Panc1 (cell line): ENCODE results near the gene LILRB4. TPM values are rescaled to one million over a fixed set of nuclear protein-coding genes. Genes with fewer than 3 reads are reported as not detected.
A peak's percentile ranks its signal among the peaks of the same experiment; 100 is the strongest.

Experiments
- ATAC-seq: fragments of 200-7000 bp; cut with Tn5 transposase; 2 replicates; pipeline ENCODE4 v1.9.1; 2020; ENCODE audit warnings: mild to moderate bottlenecking, moderate library complexity
- BruUV-seq: library from RNA; stranded (reverse); fragments of 400-500 nt; replicated peaks from 2 replicates; lab custom pipeline; 2021; lab: Mats Ljungman, UMichigan
- CTCF ChIA-PET: fragments of 300-600 bp; sonication (Branson Sonifier 250); formaldehyde crosslinking; loops from one replicate; lab custom pipeline; 2022; ENCODE audit warnings: antibody characterized with exemption; lab: Charles Lee
- POLR2A ChIA-PET: fragments of 300-600 bp; sonication (Branson Sonifier 250); formaldehyde crosslinking; loops from one replicate; lab custom pipeline; 2022; ENCODE audit warnings: antibody characterized with exemption; lab: Charles Lee
- DNase-seq: peaks from one replicate; pipeline ENCODE4 v3.0.0-alpha.2; 2010; ENCODE audit warnings: low read depth, low spot score
- H3K27ac ChIP-seq: 2 replicates; pipeline ENCODE4 v1.5.1; 2011; ENCODE audit warnings: mild to moderate bottlenecking, low read length, inconsistent platforms
- H3K27me3 ChIP-seq: fragments of 200-500 bp; sonication (Bioruptor generic); 2 replicates; pipeline ENCODE4 v1.6.0; 2014; ENCODE audit warnings: low read length, inconsistent platforms; ENCODE audit not compliant: control insufficient read depth, insufficient read depth
- H3K36me3 ChIP-seq: fragments of 200-500 bp; sonication (Bioruptor generic); 2 replicates; pipeline ENCODE4 v1.5.1; 2014; ENCODE audit warnings: inconsistent platforms, mild to moderate bottlenecking, low read length, moderate library complexity; ENCODE audit not compliant: control insufficient read depth, insufficient read depth
- H3K4me1 ChIP-seq: 2 replicates; pipeline ENCODE4 v1.5.1; 2011; ENCODE audit warnings: inconsistent platforms, mild to moderate bottlenecking, low read length, moderate library complexity; ENCODE audit not compliant: control insufficient read depth, insufficient read depth
- H3K4me3 ChIP-seq, 2 experiments: 2 replicates each; pipeline ENCODE4 v1.5.1; 2011 to 2012; ENCODE audit warnings: low read depth in 2 of 2, low read length in 2 of 2, mild to moderate bottlenecking in 2 of 2, inconsistent platforms in 1 of 2, moderate library complexity in 1 of 2
- H3K9me3 ChIP-seq: fragments of 200-500 bp; sonication (Bioruptor generic); 2 replicates; pipeline ENCODE4 v1.5.1; 2014; ENCODE audit warnings: low read depth, mild to moderate bottlenecking, inconsistent platforms, low read length, moderate library complexity; ENCODE audit not compliant: control insufficient read depth, insufficient read depth
- POLR2AphosphoS5 ChIP-seq: IDR thresholded peaks from 2 replicates; pipeline ENCODE4 v1.6.1; 2012; ENCODE audit warnings: mild to moderate bottlenecking, low read depth, low read length, moderate library complexity
- SIN3A ChIP-seq: IDR thresholded peaks from 2 replicates; pipeline ENCODE4 v1.6.1; 2012; ENCODE audit warnings: low read depth, mild to moderate bottlenecking, low read length, moderate library complexity, borderline replicate concordance; ENCODE audit not compliant: insufficient read depth
- TCF7L2 ChIP-seq: IDR thresholded peaks from 2 replicates; pipeline ENCODE4 v1.6.1; 2011; ENCODE audit warnings: mild to moderate bottlenecking, low read depth, low read length, inconsistent platforms
- in situ Hi-C: cut with HindIII; loops from 2 replicates; pipeline ENCODE4 v1.10.0; 2016; ENCODE audit warnings: low sequenced_read_pairs, low pct_unique_long_range_greater_than_20kb
- intact Hi-C: fragments of 100-400 bp; cut with micrococcal nuclease; formaldehyde crosslinking; loops from one replicate; pipeline ENCODE4 v1.10.0; 2022; ENCODE audit not compliant: unreplicated experiment
- total RNA-seq: library from RNA; stranded (reverse); gene quantifications from one replicate; pipeline ENCODE4 v1.2.1, GENCODE V29; 2021; ENCODE audit not compliant: unreplicated experiment
- TF ChIP-seq, protein P1 (sequence below): fragments of 450-650 bp; IDR thresholded peaks from 2 replicates; pipeline ENCODE4 v1.5.1; 2017; ENCODE audit warnings: mild to moderate bottlenecking
- TF ChIP-seq, protein P2 (sequence below), 2 experiments: IDR thresholded peaks; 2 replicates each; pipeline ENCODE4 v1.6.1; 2011 to 2012; ENCODE audit warnings: low read depth in 2 of 2, control low read depth in 1 of 2, low read length in 1 of 2, mild to moderate bottlenecking in 1 of 2, moderate library complexity in 1 of 2; ENCODE audit not compliant: insufficient read depth in 1 of 2

Gene LILRB4
- total RNA-seq, 1 experiment from 2014 or later: not detected

DNA sequence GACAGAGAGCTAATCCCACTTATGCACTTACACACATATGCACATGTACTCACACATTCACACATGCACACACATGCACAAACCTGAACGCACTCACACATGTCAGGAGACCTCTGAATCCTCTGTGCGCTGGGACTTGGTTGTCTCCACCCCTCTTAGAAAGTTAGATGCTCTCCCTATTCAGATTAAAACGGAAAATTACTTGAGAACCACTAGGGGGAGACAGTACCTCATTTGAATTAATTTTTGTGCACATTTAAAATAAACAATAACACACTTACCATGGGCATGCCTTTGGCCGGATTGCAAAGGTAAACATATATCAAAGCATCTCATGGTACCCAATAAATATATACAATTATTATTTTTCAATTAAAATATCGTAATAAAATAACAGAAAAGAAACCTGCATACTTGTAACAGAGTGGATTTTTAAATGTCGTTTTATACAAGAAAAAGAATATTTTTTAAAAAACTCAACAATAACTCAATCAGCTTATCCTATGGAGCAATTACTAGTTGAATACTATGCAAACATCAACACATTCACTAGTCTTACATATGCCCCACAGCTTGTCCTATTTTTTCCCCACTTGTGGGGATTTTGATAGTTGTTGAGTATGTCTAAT, 9.5 kb upstream of the LILRB4 start:
- Histone ChIP-seq H3K4me3 (no peak overlapping the region), H3K9me3 (no peaks in the 10 kb centered on the region), H3K4me1 (no peaks in the 10 kb centered on the region), H3K27me3 (peaks cover 3% of the 10 kb centered on the region; the same call in 1 of the 2 replicates), H3K36me3 (no peaks in the 10 kb centered on the region), H3K27ac (no peak overlapping the region)
- TF ChIP-seq, protein P1, sequence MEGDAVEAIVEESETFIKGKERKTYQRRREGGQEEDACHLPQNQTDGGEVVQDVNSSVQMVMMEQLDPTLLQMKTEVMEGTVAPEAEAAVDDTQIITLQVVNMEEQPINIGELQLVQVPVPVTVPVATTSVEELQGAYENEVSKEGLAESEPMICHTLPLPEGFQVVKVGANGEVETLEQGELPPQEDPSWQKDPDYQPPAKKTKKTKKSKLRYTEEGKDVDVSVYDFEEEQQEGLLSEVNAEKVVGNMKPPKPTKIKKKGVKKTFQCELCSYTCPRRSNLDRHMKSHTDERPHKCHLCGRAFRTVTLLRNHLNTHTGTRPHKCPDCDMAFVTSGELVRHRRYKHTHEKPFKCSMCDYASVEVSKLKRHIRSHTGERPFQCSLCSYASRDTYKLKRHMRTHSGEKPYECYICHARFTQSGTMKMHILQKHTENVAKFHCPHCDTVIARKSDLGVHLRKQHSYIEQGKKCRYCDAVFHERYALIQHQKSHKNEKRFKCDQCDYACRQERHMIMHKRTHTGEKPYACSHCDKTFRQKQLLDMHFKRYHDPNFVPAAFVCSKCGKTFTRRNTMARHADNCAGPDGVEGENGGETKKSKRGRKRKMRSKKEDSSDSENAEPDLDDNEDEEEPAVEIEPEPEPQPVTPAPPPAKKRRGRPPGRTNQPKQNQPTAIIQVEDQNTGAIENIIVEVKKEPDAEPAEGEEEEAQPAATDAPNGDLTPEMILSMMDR: peak; percentile 87
- no peak for TF ChIP-seq POLR2AphosphoS5
- ATAC-seq: peak; percentile 79
- intact Hi-C loops: no loop called here
- in situ Hi-C loops: no loop called here
- ChIA-PET POLR2A (no interaction called here), CTCF (interaction anchor here (0.6 to 1.0 kb wide), 3 partner anchors 17 to 229 kb away, joined by 3 to 5 read pairs (median 5); no protein-coding TSS in a partner anchor)
- BruUV-seq: no TSS peak
- peak; percentile 17 for DNase-seq

DNA sequence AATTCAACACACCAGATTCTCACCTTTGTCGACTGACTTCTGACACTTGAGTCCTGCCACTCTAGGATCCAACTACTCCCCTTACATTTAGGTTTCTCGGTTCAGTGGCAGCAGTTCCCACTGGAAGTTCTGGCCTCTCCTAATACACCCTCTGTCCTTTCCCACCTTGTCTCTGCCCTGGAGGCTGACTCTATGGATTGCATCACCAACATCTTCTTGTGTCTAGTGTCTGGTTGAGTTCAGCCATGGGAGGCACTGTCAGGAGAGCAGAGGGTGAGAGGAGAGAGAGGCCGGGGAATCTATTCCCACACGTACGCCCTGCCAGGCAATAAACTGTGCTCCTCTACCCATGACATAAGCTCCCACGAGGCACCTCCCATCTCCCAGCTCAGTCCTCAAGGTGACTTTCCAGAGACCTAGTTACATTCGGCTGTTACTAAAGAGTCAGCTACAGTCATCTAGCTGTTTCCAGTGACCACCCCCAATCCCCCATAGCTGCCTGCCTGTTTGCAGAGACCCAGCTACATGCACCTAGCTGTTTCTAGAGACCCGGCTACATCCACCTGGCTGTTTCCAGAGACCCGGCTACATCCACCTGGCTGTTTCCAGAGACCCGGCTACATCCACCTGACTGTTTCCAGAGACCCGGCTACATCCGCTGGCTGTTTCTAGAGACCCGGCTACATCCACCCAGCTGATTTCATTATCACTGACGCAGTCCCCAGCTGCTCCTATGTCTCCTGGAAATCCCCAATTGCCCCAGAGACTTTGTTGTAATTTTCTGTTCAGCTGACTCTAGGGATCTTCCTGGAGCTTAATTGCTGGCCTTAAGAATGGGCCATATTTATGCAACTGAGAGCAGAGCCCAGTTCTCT, 8.1 kb upstream of the LILRB4 start:
- intact Hi-C loops (no loop called here), in situ Hi-C loops (no loop called here)
- no peak overlapping the region for H3K4me3 ChIP-seq
- no peaks in the 10 kb centered on the region for H3K36me3 ChIP-seq
- BruUV-seq: no TSS peak
- TF ChIP-seq, protein P1: no peak
- TF ChIP-seq, protein P2, sequence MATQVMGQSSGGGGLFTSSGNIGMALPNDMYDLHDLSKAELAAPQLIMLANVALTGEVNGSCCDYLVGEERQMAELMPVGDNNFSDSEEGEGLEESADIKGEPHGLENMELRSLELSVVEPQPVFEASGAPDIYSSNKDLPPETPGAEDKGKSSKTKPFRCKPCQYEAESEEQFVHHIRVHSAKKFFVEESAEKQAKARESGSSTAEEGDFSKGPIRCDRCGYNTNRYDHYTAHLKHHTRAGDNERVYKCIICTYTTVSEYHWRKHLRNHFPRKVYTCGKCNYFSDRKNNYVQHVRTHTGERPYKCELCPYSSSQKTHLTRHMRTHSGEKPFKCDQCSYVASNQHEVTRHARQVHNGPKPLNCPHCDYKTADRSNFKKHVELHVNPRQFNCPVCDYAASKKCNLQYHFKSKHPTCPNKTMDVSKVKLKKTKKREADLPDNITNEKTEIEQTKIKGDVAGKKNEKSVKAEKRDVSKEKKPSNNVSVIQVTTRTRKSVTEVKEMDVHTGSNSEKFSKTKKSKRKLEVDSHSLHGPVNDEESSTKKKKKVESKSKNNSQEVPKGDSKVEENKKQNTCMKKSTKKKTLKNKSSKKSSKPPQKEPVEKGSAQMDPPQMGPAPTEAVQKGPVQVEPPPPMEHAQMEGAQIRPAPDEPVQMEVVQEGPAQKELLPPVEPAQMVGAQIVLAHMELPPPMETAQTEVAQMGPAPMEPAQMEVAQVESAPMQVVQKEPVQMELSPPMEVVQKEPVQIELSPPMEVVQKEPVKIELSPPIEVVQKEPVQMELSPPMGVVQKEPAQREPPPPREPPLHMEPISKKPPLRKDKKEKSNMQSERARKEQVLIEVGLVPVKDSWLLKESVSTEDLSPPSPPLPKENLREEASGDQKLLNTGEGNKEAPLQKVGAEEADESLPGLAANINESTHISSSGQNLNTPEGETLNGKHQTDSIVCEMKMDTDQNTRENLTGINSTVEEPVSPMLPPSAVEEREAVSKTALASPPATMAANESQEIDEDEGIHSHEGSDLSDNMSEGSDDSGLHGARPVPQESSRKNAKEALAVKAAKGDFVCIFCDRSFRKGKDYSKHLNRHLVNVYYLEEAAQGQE (IDR thresholded peaks at IDR 0.05; ENCODE audit: insufficient read depth in 1 of 2, low read depth in 2 of 2, low read length in 1 of 2): no peak
- no peak for TF ChIP-seq TCF7L2
- TF ChIP-seq POLR2AphosphoS5: no peak
- TF ChIP-seq SIN3A: no peak
- H3K27me3 ChIP-seq: peaks cover 5% of the 10 kb centered on the region; the same call in 1 of the 2 replicates
- no peaks in the 10 kb centered on the region for H3K4me1 ChIP-seq
- POLR2A ChIA-PET: no interaction called here
- ATAC-seq (0 out of 2 replicates have a peak, but pooled peaks have one; percentile 32), DNase-seq (no peak)
- no peaks in the 10 kb centered on the region for H3K9me3 ChIP-seq
- H3K27ac ChIP-seq: no peak overlapping the region
- CTCF ChIA-PET: interaction anchor here (0.6 kb wide), 1 partner anchor 425 kb away, joined by 11 read pairs; no protein-coding TSS in a partner anchor
